GM19351 (cell line): Measurements from ENCODE around the gene EPC1.

Experiments
- ATAC-seq: cut with Tn5 transposase; IDR thresholded peaks from one replicate; pipeline ENCODE4 v1.9.1; 2021; ENCODE audit warnings: mild to moderate bottlenecking, moderate library complexity; ENCODE audit not compliant: unreplicated experiment

The EPC1 gene

GRCh38 chr10:32340596-32341180 lies 6.3 kb downstream of the EPC1 start:
- ATAC-seq, result no peak

- ATAC-seq, result no peak
These were observed 8.7 kb downstream of the EPC1 start for GRCh38 chr10:32338262-32338661.

- no peak for ATAC-seq
These were observed 9.6 kb downstream of the EPC1 start for GRCh38 chr10:32337350-32337749.

GRCh38 chr10:32333849-32334248 lies 13.1 kb downstream of the EPC1 start:
- no peak for ATAC-seq

- peak; percentile 95 for ATAC-seq
These were observed 14.6 kb downstream of the EPC1 start for GRCh38 chr10:32332299-32332750.

- ATAC-seq, result no peak
These were observed 15.4 kb downstream of the EPC1 start for GRCh38 chr10:32331606-32332005.

GRCh38 chr10:32330214-32330613 lies 16.7 kb downstream of the EPC1 start:
- no peak for ATAC-seq

GRCh38 chr10:32329061-32329460 lies 17.9 kb downstream of the EPC1 start:
- no peak for ATAC-seq

GRCh38 chr10:32328499-32328898 lies 18.5 kb downstream of the EPC1 start:
- no peak for ATAC-seq

- no peak for ATAC-seq
These were observed 19.6 kb downstream of the EPC1 start for GRCh38 chr10:32327364-32327691.

GRCh38 chr10:32326680-32327363 lies 20.1 kb downstream of the EPC1 start:
- no peak for ATAC-seq

- peak; percentile 73 for ATAC-seq
These were observed 20.8 kb downstream of the EPC1 start for GRCh38 chr10:32326119-32326518.

GRCh38 chr10:32323051-32323450 lies 23.9 kb downstream of the EPC1 start:
- ATAC-seq, result no peak

GRCh38 chr10:32321016-32321631 lies 25.8 kb downstream of the EPC1 start:
- ATAC-seq, result no peak

- ATAC-seq, result peak; percentile 49
These were observed 28.5 kb downstream of the EPC1 start for GRCh38 chr10:32318476-32318896.

GRCh38 chr10:32317795-32318357 lies 29.1 kb downstream of the EPC1 start:
- peak; percentile 94 for ATAC-seq

GRCh38 chr10:32315424-32315823 lies 31.5 kb downstream of the EPC1 start:
- no peak for ATAC-seq

GRCh38 chr10:32314588-32314987 lies 32.4 kb downstream of the EPC1 start:
- ATAC-seq, result no peak

- no peak for ATAC-seq
These were observed 38.8 kb downstream of the EPC1 start for GRCh38 chr10:32308027-32308603.

GRCh38 chr10:32307609-32308008 lies 39.3 kb downstream of the EPC1 start:
- ATAC-seq, result no peak

GRCh38 chr10:32299354-32299980 lies 47.5 kb downstream of the EPC1 start:
- ATAC-seq, result no peak
